NCI-H460 (cell line): ENCODE measurements around the gene DPF3. TPM values are rescaled to one million over a fixed set of nuclear protein-coding genes. Genes with fewer than 3 reads are reported as not detected.

ENCODE experiments used
- DNase-seq: peaks from one replicate; pipeline ENCODE4 v3.0.0-alpha.2; 2016; ENCODE audit warnings: low read depth; ENCODE audit errors: extremely low read depth
- polyA plus RNA-seq: library from polyadenylated mRNA; depleted of rRNA; stranded (reverse); fragments of >200 nt; gene quantifications from 2 replicates; pipeline ENCODE4 v1.2.3, GENCODE V29; 2014; cell fraction: nucleus; rRNA removed
- total RNA-seq: library from RNA; depleted of rRNA; stranded (reverse); fragments of >200 nt; shearing (Covaris generic); gene quantifications from 2 replicates; pipeline ENCODE4 v1.2.3, GENCODE V29; 2014; rRNA removed

Gene DPF3
- not detected in 2 replicates for total RNA-seq
- polyA plus RNA-seq: not detected in 2 replicates

- peak; percentile 87 for DNase-seq
Measured at GRCh38 chr14:72893636-72894322, at the start of gene DPF3. DPF3 (minus strand) TSS chr14:72894101; CDS start chr14:72894088, 13 bp downstream.

- DNase-seq: no peak
Measured at GRCh38 chr14:72942934-72943333, 49.0 kb upstream of the DPF3 start.

- no peak for DNase-seq
Measured at GRCh38 chr14:72941286-72941985, 47.5 kb upstream of the DPF3 start.

- no peak for DNase-seq
Measured at GRCh38 chr14:72939630-72940029, 45.7 kb upstream of the DPF3 start.

GRCh38 chr14:72932893-72933292, 39.0 kb upstream of the DPF3 start:
- DNase-seq: no peak

- DNase-seq: no peak
Measured at GRCh38 chr14:72929316-72930080, 35.6 kb upstream of the DPF3 start.

- no peak for DNase-seq
Measured at GRCh38 chr14:72928872-72929271, 35.0 kb upstream of the DPF3 start.

- DNase-seq: peak; percentile 99
Measured at GRCh38 chr14:72926292-72927028, 32.6 kb upstream of the DPF3 start, which contains the start of gene DCAF4. DCAF4 (plus strand) TSS chr14:72926464; CDS start chr14:72937979, 11,515 bp downstream.

GRCh38 chr14:72925815-72926291, 32.0 kb upstream of the DPF3 start:
- DNase-seq: no peak

GRCh38 chr14:72925171-72925759, 31.4 kb upstream of the DPF3 start:
- DNase-seq: no peak

GRCh38 chr14:72924337-72924736, 30.4 kb upstream of the DPF3 start:
- no peak for DNase-seq

- DNase-seq: no peak
Measured at GRCh38 chr14:72921396-72921795, 27.5 kb upstream of the DPF3 start.

GRCh38 chr14:72920008-72920407, 26.1 kb upstream of the DPF3 start:
- DNase-seq: no peak

- DNase-seq: no peak
Measured at GRCh38 chr14:72917094-72917802, 23.3 kb upstream of the DPF3 start.

GRCh38 chr14:72916174-72916573, 22.3 kb upstream of the DPF3 start:
- DNase-seq: no peak

GRCh38 chr14:72913809-72914208, 19.9 kb upstream of the DPF3 start:
- DNase-seq: no peak

- no peak for DNase-seq
Measured at GRCh38 chr14:72909163-72909562, 15.3 kb upstream of the DPF3 start.

- DNase-seq: no peak
Measured at GRCh38 chr14:72907886-72908285, 14.0 kb upstream of the DPF3 start.

- no peak for DNase-seq
Measured at GRCh38 chr14:72906879-72907278, 13.0 kb upstream of the DPF3 start.
